ENCODE results near the gene POU2AF1. TPM values are rescaled to one million over a fixed set of nuclear protein-coding genes. Genes with fewer than 3 reads are reported as not detected.
"Not testable (repeated sequence)": the region's sequence is repeated elsewhere in the genome, so short reads cannot be mapped to it uniquely, and the experiment has no call there.

POU2AF1 gene
- polyA plus RNA-seq, 1 donor from 2014 or later, result not detected

GRCh38 chr11:111402411-111402810 lies 23.3 kb upstream of the POU2AF1 start:
- H4K20me1 ChIP-seq (ENCODE audit: insufficient read depth), result no peaks in the 10 kb centered on the region
- no peaks in the 10 kb centered on the region for H3K79me2 ChIP-seq (replicated peaks; ENCODE audit: insufficient read depth, low read length)
- no peak overlapping the region for H3K27ac ChIP-seq (ENCODE audit: low read length)
- H3K9me3 ChIP-seq (ENCODE audit: low read length), result no peaks in the 10 kb centered on the region
- H3K4me2 ChIP-seq (ENCODE audit: low read length), result no peak overlapping the region
- no peaks in the 10 kb centered on the region for H3F3A ChIP-seq (ENCODE audit: insufficient read depth, low read length, poor library complexity, severe bottlenecking)
- no peaks in the 10 kb centered on the region for H3K9me2 ChIP-seq (ENCODE audit: insufficient read depth, low read length)
- H3K27me3 ChIP-seq (ENCODE audit: insufficient read depth, low read depth, low read length), result no peaks in the 10 kb centered on the region
- TF ChIP-seq EZH2 (IDR thresholded peaks at IDR 0.05; ENCODE audit: borderline replicate concordance, insufficient read depth, low read length, poor library complexity, severe bottlenecking) (no peak), MXI1 (conservative IDR thresholded peaks at IDR 0.05; ENCODE audit: poor library complexity, severe bottlenecking) (no peak), RAD21 (conservative IDR thresholded peaks at IDR 0.05) (no peak), TAF1 (IDR thresholded peaks at IDR 0.05; ENCODE audit: low read depth) (no peak), POLR2AphosphoS5 (IDR thresholded peaks at IDR 0.05) (no peak), CTCF (IDR thresholded peaks at IDR 0.05; ENCODE audit: poor library complexity, severe bottlenecking) (no peak), SMC3 (conservative IDR thresholded peaks at IDR 0.05; ENCODE audit: poor library complexity) (no peak), EP300 (conservative IDR thresholded peaks at IDR 0.05; ENCODE audit: poor library complexity, severe bottlenecking) (no peak), REST (IDR thresholded peaks at IDR 0.05; ENCODE audit: borderline replicate concordance) (no peak)
- no peak overlapping the region for H3K4me3 ChIP-seq (ENCODE audit: low read length)
- no peaks in the 10 kb centered on the region for H3K36me3 ChIP-seq (ENCODE audit: insufficient read depth, low read length)
- H2AFZ ChIP-seq (ENCODE audit: low read depth, low read length), result no peak overlapping the region
- no peak overlapping the region for H3K9ac ChIP-seq (ENCODE audit: low read length)

GRCh38 chr11:111401957-111402356 lies 22.9 kb upstream of the POU2AF1 start:
- not testable (repeated sequence) for H3K27ac ChIP-seq (ENCODE audit: low read length); H4K20me1 ChIP-seq (ENCODE audit: insufficient read depth); H3K79me2 ChIP-seq (replicated peaks; ENCODE audit: insufficient read depth, low read length); H3K4me3 ChIP-seq (ENCODE audit: low read length); H3K9me3 ChIP-seq (ENCODE audit: low read length); H3F3A ChIP-seq (ENCODE audit: insufficient read depth, low read length, poor library complexity, severe bottlenecking); H3K9me2 ChIP-seq (ENCODE audit: insufficient read depth, low read length); H2AFZ ChIP-seq (ENCODE audit: low read depth, low read length); H3K36me3 ChIP-seq (ENCODE audit: insufficient read depth, low read length); H3K4me2 ChIP-seq (ENCODE audit: low read length); H3K9ac ChIP-seq (ENCODE audit: low read length); H3K27me3 ChIP-seq (ENCODE audit: insufficient read depth, low read depth, low read length)

GRCh38 chr11:111400595-111400994 lies 21.5 kb upstream of the POU2AF1 start:
- Histone ChIP-seq H3K9me2 (ENCODE audit: insufficient read depth, low read length) (no peaks in the 10 kb centered on the region), H2AFZ (ENCODE audit: low read depth, low read length) (no peak overlapping the region), H3K27ac (ENCODE audit: low read length) (no peak overlapping the region), H3K27me3 (ENCODE audit: insufficient read depth, low read depth, low read length) (no peaks in the 10 kb centered on the region), H3K4me2 (ENCODE audit: low read length) (no peak overlapping the region), H3K79me2 (replicated peaks; ENCODE audit: insufficient read depth, low read length) (no peaks in the 10 kb centered on the region), H4K20me1 (ENCODE audit: insufficient read depth) (no peaks in the 10 kb centered on the region), H3F3A (ENCODE audit: insufficient read depth, low read length, poor library complexity, severe bottlenecking) (no peaks in the 10 kb centered on the region), H3K9me3 (ENCODE audit: low read length) (no peaks in the 10 kb centered on the region), H3K36me3 (ENCODE audit: insufficient read depth, low read length) (no peaks in the 10 kb centered on the region), H3K4me3 (ENCODE audit: low read length) (no peak overlapping the region), H3K9ac (ENCODE audit: low read length) (no peak overlapping the region)
- TF ChIP-seq RAD21 (conservative IDR thresholded peaks at IDR 0.05), result no peak
- no peak for TF ChIP-seq MXI1 (conservative IDR thresholded peaks at IDR 0.05; ENCODE audit: poor library complexity, severe bottlenecking)
- TF ChIP-seq EZH2 (IDR thresholded peaks at IDR 0.05; ENCODE audit: borderline replicate concordance, insufficient read depth, low read length, poor library complexity, severe bottlenecking), result no peak
- TF ChIP-seq REST (IDR thresholded peaks at IDR 0.05; ENCODE audit: borderline replicate concordance), result no peak
- TF ChIP-seq SMC3 (conservative IDR thresholded peaks at IDR 0.05; ENCODE audit: poor library complexity), result no peak
- no peak for TF ChIP-seq CTCF (IDR thresholded peaks at IDR 0.05; ENCODE audit: poor library complexity, severe bottlenecking)
- no peak for TF ChIP-seq POLR2AphosphoS5 (IDR thresholded peaks at IDR 0.05)
- TF ChIP-seq EP300 (conservative IDR thresholded peaks at IDR 0.05; ENCODE audit: poor library complexity, severe bottlenecking), result no peak
- no peak for TF ChIP-seq TAF1 (IDR thresholded peaks at IDR 0.05; ENCODE audit: low read depth)
